BLaER1 treated with 17β-estradiol and CSF1 and Interleukin-3, amounts not matched to agents 10 nM and 100 nM (cell line): Measurements from ENCODE around the gene GALNT14.

Experiments
- H3K27ac ChIP-seq, 11 experiments: shearing (Covaris generic); formaldehyde crosslinking; 2 replicates each; pipeline ENCODE4 v1.8.1; 2022
- H3K27me3 ChIP-seq, 11 experiments: shearing (Covaris generic); formaldehyde crosslinking; 2 replicates each; pipeline ENCODE4 v1.8.1; 2022
- H3K36me3 ChIP-seq, 11 experiments: shearing (Covaris generic); formaldehyde crosslinking; 2 replicates each; pipeline ENCODE4 v1.8.1; 2022
- H3K4me1 ChIP-seq, 10 experiments: shearing (Covaris generic); formaldehyde crosslinking; 2 replicates each; pipeline ENCODE4 v1.8.1; 2022
- H3K4me2 ChIP-seq, 11 experiments: shearing (Covaris generic); formaldehyde crosslinking; 2 replicates each; pipeline ENCODE4 v1.8.1; 2022
- H3K4me3 ChIP-seq, 10 experiments: shearing (Covaris generic); formaldehyde crosslinking; 2 replicates each; pipeline ENCODE4 v1.8.1; 2022
- H3K9ac ChIP-seq, 11 experiments: shearing (Covaris generic); formaldehyde crosslinking; 2 replicates each; pipeline ENCODE4 v1.8.1; 2022
- H3K9me3 ChIP-seq, 11 experiments: shearing (Covaris generic); formaldehyde crosslinking; replicated peaks in 1 of 11; 2 replicates each; pipeline ENCODE4 v1.8.1; 2022
- H4K20me1 ChIP-seq, 11 experiments: shearing (Covaris generic); formaldehyde crosslinking; 2 replicates each; pipeline ENCODE4 v1.8.1; 2022
- Cebpa-rat ChIP-seq, 11 experiments: shearing (Covaris generic); IDR thresholded peaks; 2 replicates each; pipeline ENCODE4 v1.8.1; 2022

Gene GALNT14

GRCh38 chr2:30880516-30880915 lies 257.7 kb downstream of the GALNT14 start:
- H3K27me3 ChIP-seq: no peaks in the 10 kb centered on the region
- H3K4me1 ChIP-seq: peaks cover 0 to 14% (median 8%) of the 10 kb centered on the region in 10 experiments; a peak in 10 of 20 replicates

GRCh38 chr2:30877833-30878232 lies 260.4 kb downstream of the GALNT14 start:
- no peak overlapping the region for H3K9ac ChIP-seq
- H3K27me3 ChIP-seq: no peaks in the 10 kb centered on the region
- H3K36me3 ChIP-seq: 0 out of 22 replicates have a peak, but pooled peaks cover 0 to 5% (median 0%) of the 10 kb centered on the region in 11 experiments
- H3K9me3 ChIP-seq: peaks cover 13 to 27% (median 22%) of the 10 kb centered on the region in 11 experiments
- no peaks in the 10 kb centered on the region for H4K20me1 ChIP-seq
- no peak for TF ChIP-seq Cebpa-rat (IDR thresholded peaks at IDR 0.05)
- H3K4me3 ChIP-seq: no peak overlapping the region
- no peak overlapping the region for H3K27ac ChIP-seq
- peaks cover 3 to 15% (median 4%) of the 10 kb centered on the region in 10 experiments; a peak in 19 of 20 replicates for H3K4me1 ChIP-seq
- no peak overlapping the region for H3K4me2 ChIP-seq

More at GRCh38 chr2:30880516-30880915, 257.7 kb downstream of the GALNT14 start:
- Histone ChIP-seq H3K36me3 (no peaks in the 10 kb centered on the region), H3K4me2 (peak overlapping the region in 1 of 11 experiments; percentile 11; a peak in 1 of 22 replicates), H4K20me1 (no peaks in the 10 kb centered on the region), H3K27ac (no peak overlapping the region), H3K9ac (no peak overlapping the region), H3K4me3 (no peak overlapping the region), H3K9me3 (peaks cover 0 to 12% (median 5%) of the 10 kb centered on the region in 11 experiments; a peak in 13 of 22 replicates)
- TF ChIP-seq Cebpa-rat (IDR thresholded peaks at IDR 0.05): no peak

- peak overlapping the region; percentile 46 to 86 (median 74) for H3K4me2 ChIP-seq
- no peak for TF ChIP-seq Cebpa-rat (IDR thresholded peaks at IDR 0.05)
- no peak overlapping the region; a peak in 1 of 22 replicates for H3K27ac ChIP-seq
Observed at GRCh38 chr2:30872797-30873196, 265.4 kb downstream of the GALNT14 start.

GRCh38 chr2:30871980-30872789 lies 266.1 kb downstream of the GALNT14 start:
- peak overlapping the region; percentile 46 to 86 (median 74) for H3K4me2 ChIP-seq
- no peaks in the 10 kb centered on the region for H3K27me3 ChIP-seq
- H4K20me1 ChIP-seq: no peaks in the 10 kb centered on the region
- H3K36me3 ChIP-seq: 0 out of 22 replicates have a peak, but pooled peaks cover 0 to 5% (median 0%) of the 10 kb centered on the region in 11 experiments
- TF ChIP-seq Cebpa-rat (IDR thresholded peaks at IDR 0.05): no peak
- H3K27ac ChIP-seq: peak overlapping the region in 3 of 11 experiments; percentile 3 to 39 (median 4); a peak in 3 of 22 replicates
- peaks cover 15 to 39% (median 36%) of the 10 kb centered on the region in 11 experiments for H3K9me3 ChIP-seq
- no peak overlapping the region for H3K4me3 ChIP-seq
- peaks cover 24 to 49% (median 33%) of the 10 kb centered on the region in 10 experiments for H3K4me1 ChIP-seq
- peak overlapping the region in 1 of 11 experiments; percentile 35; a peak in 1 of 22 replicates for H3K9ac ChIP-seq

More at GRCh38 chr2:30872797-30873196, 265.4 kb downstream of the GALNT14 start:
- Histone ChIP-seq H3K9me3 (peaks cover 15 to 41% (median 36%) of the 10 kb centered on the region in 11 experiments), H3K36me3 (0 out of 22 replicates have a peak, but pooled peaks cover 0 to 5% (median 0%) of the 10 kb centered on the region in 11 experiments), H3K27me3 (no peaks in the 10 kb centered on the region), H3K4me1 (peaks cover 17 to 43% (median 27%) of the 10 kb centered on the region in 10 experiments), H3K4me3 (no peak overlapping the region), H4K20me1 (no peaks in the 10 kb centered on the region), H3K9ac (peak overlapping the region in 1 of 11 experiments; percentile 35; a peak in 1 of 22 replicates)

DNA sequence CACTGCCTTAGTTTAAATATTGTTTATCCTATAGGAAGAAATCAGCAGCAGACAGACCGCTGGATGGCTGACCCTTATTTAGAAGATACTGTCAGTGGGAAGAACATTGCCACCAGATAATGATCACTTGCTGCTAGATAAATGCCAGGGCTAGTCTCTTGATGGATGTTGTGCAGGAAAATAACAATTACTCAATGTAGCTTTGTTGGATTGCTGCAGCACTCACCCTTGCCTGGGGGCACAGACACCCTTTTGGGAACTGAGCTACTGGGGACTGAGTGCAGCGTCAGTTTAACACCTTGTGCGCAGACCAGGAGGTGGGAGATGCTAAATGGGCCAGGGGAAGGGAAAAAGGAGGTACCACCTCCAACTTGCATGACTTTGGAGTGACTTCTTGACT lies 266.8 kb downstream of the GALNT14 start:
- Histone ChIP-seq H3K27me3 (no peaks in the 10 kb centered on the region), H3K9me3 (peaks cover 15 to 39% (median 36%) of the 10 kb centered on the region in 11 experiments), H3K27ac (peak overlapping the region in 2 of 11 experiments; percentile 4 to 39; a peak in 1 of 22 replicates), H3K36me3 (0 out of 22 replicates have a peak, but pooled peaks cover 0 to 5% (median 0%) of the 10 kb centered on the region in 11 experiments), H3K9ac (no peak overlapping the region), H3K4me3 (no peak overlapping the region), H3K4me1 (peaks cover 31 to 57% (median 40%) of the 10 kb centered on the region in 10 experiments), H4K20me1 (peaks cover 0 to 4% (median 0%) of the 10 kb centered on the region in 11 experiments; a peak in 2 of 22 replicates), H3K4me2 (peak overlapping the region; percentile 46 to 86 (median 74))
- TF ChIP-seq Cebpa-rat (IDR thresholded peaks at IDR 0.05): no peak

DNA sequence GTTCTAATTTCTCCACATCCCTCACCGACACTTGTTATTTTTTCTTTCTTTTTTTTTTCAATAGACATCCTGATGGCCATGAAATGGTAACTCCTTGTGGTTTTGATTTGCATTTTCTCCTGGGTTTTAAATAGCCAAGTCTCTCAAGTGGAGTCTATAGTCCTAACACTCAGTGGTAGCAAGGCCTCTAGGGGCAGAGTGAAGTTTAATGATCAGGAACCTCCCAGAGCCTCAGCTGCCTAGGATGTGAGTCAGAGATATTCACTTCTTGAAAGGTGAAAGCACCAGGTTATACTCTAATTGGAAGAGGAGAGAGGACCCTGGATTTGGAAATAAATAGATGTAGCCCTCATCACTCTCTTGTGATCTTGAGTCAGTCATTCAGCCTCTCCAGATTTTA lies 268.3 kb downstream of the GALNT14 start:
- Histone ChIP-seq H3K9ac (no peak overlapping the region), H3K27me3 (peaks cover 0 to 4% (median 0%) of the 10 kb centered on the region in 11 experiments; a peak in 1 of 22 replicates), H3K4me1 (peaks cover 42 to 71% (median 55%) of the 10 kb centered on the region in 10 experiments), H3K4me3 (no peak overlapping the region), H3K36me3 (0 out of 22 replicates have a peak, but pooled peaks cover 0 to 3% (median 0%) of the 10 kb centered on the region in 11 experiments), H3K4me2 (peak overlapping the region in 2 of 11 experiments; percentile 5 to 86; a peak in 1 of 22 replicates), H4K20me1 (peaks cover 0 to 7% (median 0%) of the 10 kb centered on the region in 11 experiments; a peak in 4 of 22 replicates), H3K9me3 (peaks cover 10 to 31% (median 26%) of the 10 kb centered on the region in 11 experiments), H3K27ac (no peak overlapping the region)
- no peak for TF ChIP-seq Cebpa-rat (IDR thresholded peaks at IDR 0.05)

DNA sequence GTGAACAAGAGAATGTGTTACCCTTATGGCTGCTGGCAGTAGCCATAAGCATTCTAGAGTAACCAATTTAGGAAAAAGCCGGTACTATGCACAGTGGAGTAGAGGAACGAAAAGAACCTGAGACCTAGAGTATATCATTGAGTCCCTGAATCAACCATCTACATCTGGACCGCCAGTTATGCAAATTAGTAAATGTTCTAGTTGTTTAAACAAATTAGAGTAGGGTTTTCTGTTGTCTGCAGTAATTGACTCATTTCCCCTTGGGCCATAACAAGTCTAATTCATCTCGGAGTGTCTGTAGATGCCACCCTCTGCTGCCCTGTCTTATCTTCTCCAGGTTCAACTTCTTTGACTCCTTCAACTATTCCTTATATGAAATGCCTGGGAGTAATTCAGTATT lies 270.9 kb downstream of the GALNT14 start:
- Histone ChIP-seq H4K20me1 (peaks cover 0 to 7% (median 0%) of the 10 kb centered on the region in 11 experiments; a peak in 4 of 22 replicates), H3K4me2 (peak overlapping the region; percentile 71 to 94 (median 90)), H3K36me3 (no peaks in the 10 kb centered on the region), H3K4me1 (peaks cover 35 to 84% (median 63%) of the 10 kb centered on the region in 10 experiments), H3K9me3 (peaks cover 0 to 18% (median 15%) of the 10 kb centered on the region in 11 experiments; a peak in 19 of 22 replicates), H3K27me3 (peaks cover 0 to 8% (median 0%) of the 10 kb centered on the region in 11 experiments; a peak in 1 of 22 replicates), H3K9ac (no peak overlapping the region), H3K4me3 (no peak overlapping the region), H3K27ac (peak overlapping the region in 7 of 11 experiments; percentile 29 to 74 (median 51); a peak in 11 of 22 replicates)
- TF ChIP-seq Cebpa-rat (IDR thresholded peaks at IDR 0.05): no peak

DNA sequence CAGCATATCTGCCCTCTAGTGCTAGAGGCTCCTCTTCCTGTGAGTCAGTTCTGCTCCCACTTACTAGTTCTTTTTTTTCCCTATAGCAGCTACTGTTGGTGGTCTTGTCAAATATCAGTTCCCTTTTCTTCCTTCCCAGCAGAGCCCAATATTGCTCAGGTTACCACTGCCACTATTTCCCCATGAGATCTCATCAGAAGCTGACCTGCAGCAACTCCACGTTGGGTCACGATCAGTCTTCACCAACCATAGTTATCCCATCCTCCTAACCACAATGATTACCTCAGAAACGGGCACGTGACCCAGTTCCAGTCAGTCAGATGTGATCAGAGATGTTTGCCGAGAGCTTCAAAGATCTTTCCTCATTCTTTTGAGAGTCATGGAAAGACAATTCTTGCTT lies 271.3 kb downstream of the GALNT14 start:
- TF ChIP-seq Cebpa-rat (IDR thresholded peaks at IDR 0.05): peak in 4 of 11 experiments; percentile 17 to 55 (median 30); a peak in 4 of 22 replicates
- Histone ChIP-seq H4K20me1 (peaks cover 0 to 7% (median 0%) of the 10 kb centered on the region in 11 experiments; a peak in 4 of 22 replicates), H3K4me2 (peak overlapping the region; percentile 71 to 94 (median 90)), H3K27ac (peak overlapping the region in 8 of 11 experiments; percentile 41 to 74 (median 57); a peak in 13 of 22 replicates), H3K27me3 (peaks cover 0 to 8% (median 0%) of the 10 kb centered on the region in 11 experiments; a peak in 1 of 22 replicates), H3K9me3 (peaks cover 0 to 18% (median 15%) of the 10 kb centered on the region in 11 experiments; a peak in 19 of 22 replicates), H3K4me3 (no peak overlapping the region), H3K36me3 (no peaks in the 10 kb centered on the region), H3K9ac (no peak overlapping the region), H3K4me1 (peaks cover 31 to 84% (median 62%) of the 10 kb centered on the region in 10 experiments)
